Neural progenitor cell (in vitro differentiated cells): Measurements from ENCODE around the gene ANO7. TPM values are rescaled to one million over a fixed set of nuclear protein-coding genes. Genes with fewer than 3 reads are reported as not detected.

Source experiments
- DNase-seq: peaks from one replicate; pipeline ENCODE4 v3.0.0-alpha.2; 2016; ENCODE audit warnings: low spot score
- H2AFZ ChIP-seq: fragments of 200-600 bp; sonication (generic); replicated peaks from 2 replicates; pipeline ENCODE4 v1.6.1; 2016; ENCODE audit warnings: antibody characterized with exemption
- H3F3A ChIP-seq: fragments of 200-600 bp; sonication (generic); 2 replicates; pipeline ENCODE4 v1.6.1; 2016; ENCODE audit warnings: antibody characterized with exemption, low read depth
- H3K27ac ChIP-seq: fragments of 200-600 bp; sonication (generic); 2 replicates; pipeline ENCODE4 v1.5.1; 2016; ENCODE audit warnings: mild to moderate bottlenecking
- H3K27me3 ChIP-seq: fragments of 200-600 bp; sonication (generic); 2 replicates; pipeline ENCODE4 v1.6.1; 2016; ENCODE audit warnings: mild to moderate bottlenecking, moderate library complexity
- H3K36me3 ChIP-seq: fragments of 200-600 bp; sonication (generic); 2 replicates; pipeline ENCODE4 v1.5.1; 2016
- H3K4me1 ChIP-seq: fragments of 200-600 bp; sonication (generic); 2 replicates; pipeline ENCODE4 v1.6.1; 2016; ENCODE audit warnings: mixed run types
- H3K4me2 ChIP-seq: fragments of 200-600 bp; sonication (generic); 2 replicates; pipeline ENCODE4 v1.6.1; 2016
- H3K4me3 ChIP-seq: fragments of 200-600 bp; sonication (generic); 2 replicates; pipeline ENCODE4 v1.5.1; 2016
- H3K79me2 ChIP-seq: fragments of 200-600 bp; sonication (generic); 2 replicates; pipeline ENCODE4 v1.6.1; 2016; ENCODE audit warnings: low read depth
- H3K9ac ChIP-seq: fragments of 200-600 bp; sonication (generic); 2 replicates; pipeline ENCODE4 v1.6.1; 2016
- H3K9me3 ChIP-seq: fragments of 200-600 bp; sonication (generic); 2 replicates; pipeline ENCODE4 v1.5.1; 2016; ENCODE audit warnings: low read depth
- H4K20me1 ChIP-seq: fragments of 200-600 bp; sonication (generic); 2 replicates; pipeline ENCODE4 v1.6.1; 2016; ENCODE audit warnings: low read depth
- H3K27ac Mint-ChIP-seq: 3 replicates; pipeline ENCODE4 v1.8.0; 2021; ENCODE audit warnings: mixed read lengths
- H3K27me3 Mint-ChIP-seq: 2 replicates; pipeline ENCODE4 v1.8.0; 2022; ENCODE audit warnings: low read depth, mild to moderate bottlenecking, inconsistent platforms, moderate library complexity, mixed read lengths; ENCODE audit not compliant: insufficient read depth
- H3K36me3 Mint-ChIP-seq: 3 replicates; pipeline ENCODE4 v1.8.0; 2021; ENCODE audit warnings: mixed read lengths
- H3K4me1 Mint-ChIP-seq: 3 replicates; pipeline ENCODE4 v1.8.0; 2021; ENCODE audit warnings: mixed read lengths
- H3K4me3 Mint-ChIP-seq: 3 replicates; pipeline ENCODE4 v1.8.0; 2021; ENCODE audit warnings: mild to moderate bottlenecking, moderate library complexity, mixed read lengths
- H3K9me3 Mint-ChIP-seq: 3 replicates; pipeline ENCODE4 v1.8.0; 2020; ENCODE audit warnings: mixed read lengths
- EZH2 ChIP-seq: fragments of 200-600 bp; sonication (generic); IDR thresholded peaks from 2 replicates; pipeline ENCODE4 v1.6.1; 2017; ENCODE audit warnings: antibody characterized with exemption, mild to moderate bottlenecking, moderate library complexity
- EZH2phosphoT487 ChIP-seq: fragments of 200-600 bp; sonication (generic); IDR thresholded peaks from 2 replicates; pipeline ENCODE4 v1.6.1; 2017; ENCODE audit warnings: antibody characterized with exemption
- total RNA-seq: library from RNA; depleted of rRNA; stranded (reverse); fragments of >200 nt; gene quantifications from 2 replicates; pipeline ENCODE4 v1.2.3, GENCODE V29; 2015; ENCODE audit warnings: low replicate concordance
- TF ChIP-seq, protein P1 (sequence below): fragments of 200-600 bp; sonication (generic); IDR thresholded peaks from 2 replicates; pipeline ENCODE4 v1.5.1; 2017; ENCODE audit warnings: antibody characterized with exemption, mild to moderate bottlenecking

The ANO7 gene
- total RNA-seq, 1 donor from 2014 or later, result not detected

DNA sequence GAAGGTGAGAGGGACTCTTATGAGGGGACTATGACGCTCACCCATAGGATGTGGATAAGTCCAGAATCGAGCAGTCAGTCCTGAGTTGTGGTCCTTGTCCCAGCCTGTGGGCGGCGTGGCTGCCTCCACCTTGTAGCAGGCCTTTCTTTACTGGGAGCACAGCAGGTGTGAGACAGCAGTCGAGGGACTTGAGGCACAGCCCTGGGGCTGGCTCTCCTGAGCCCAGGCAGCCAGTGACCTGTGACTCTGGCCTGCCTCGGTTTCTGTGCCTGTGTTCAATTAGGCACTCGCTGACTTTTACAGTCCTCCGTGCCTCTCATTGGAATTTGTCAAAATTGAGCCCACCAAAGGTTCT is 30.0 kb upstream of the ANO7 start:
- Histone ChIP-seq H3K4me1 (no peaks in the 10 kb centered on the region), H3F3A (no peaks in the 10 kb centered on the region), H3K9me3 (no peaks in the 10 kb centered on the region), H3K4me3 (no peak overlapping the region), H3K4me2 (no peak overlapping the region), H4K20me1 (no peaks in the 10 kb centered on the region), H2AFZ (no peak overlapping the region), H3K9ac (no peak overlapping the region), H3K36me3 (no peaks in the 10 kb centered on the region), H3K27me3 (no peaks in the 10 kb centered on the region), H3K79me2 (no peaks in the 10 kb centered on the region), H3K27ac (no peak overlapping the region)
- Mint-ChIP-seq H3K4me1 (peaks cover 11% of the 10 kb centered on the region), H3K36me3 (peaks cover 6% of the 10 kb centered on the region), H3K4me3 (no peak overlapping the region), H3K9me3 (no peaks in the 10 kb centered on the region), H3K27ac (no peak overlapping the region), H3K27me3 (no peaks in the 10 kb centered on the region)
- TF ChIP-seq EZH2, result no peak
- TF ChIP-seq, protein P1, sequence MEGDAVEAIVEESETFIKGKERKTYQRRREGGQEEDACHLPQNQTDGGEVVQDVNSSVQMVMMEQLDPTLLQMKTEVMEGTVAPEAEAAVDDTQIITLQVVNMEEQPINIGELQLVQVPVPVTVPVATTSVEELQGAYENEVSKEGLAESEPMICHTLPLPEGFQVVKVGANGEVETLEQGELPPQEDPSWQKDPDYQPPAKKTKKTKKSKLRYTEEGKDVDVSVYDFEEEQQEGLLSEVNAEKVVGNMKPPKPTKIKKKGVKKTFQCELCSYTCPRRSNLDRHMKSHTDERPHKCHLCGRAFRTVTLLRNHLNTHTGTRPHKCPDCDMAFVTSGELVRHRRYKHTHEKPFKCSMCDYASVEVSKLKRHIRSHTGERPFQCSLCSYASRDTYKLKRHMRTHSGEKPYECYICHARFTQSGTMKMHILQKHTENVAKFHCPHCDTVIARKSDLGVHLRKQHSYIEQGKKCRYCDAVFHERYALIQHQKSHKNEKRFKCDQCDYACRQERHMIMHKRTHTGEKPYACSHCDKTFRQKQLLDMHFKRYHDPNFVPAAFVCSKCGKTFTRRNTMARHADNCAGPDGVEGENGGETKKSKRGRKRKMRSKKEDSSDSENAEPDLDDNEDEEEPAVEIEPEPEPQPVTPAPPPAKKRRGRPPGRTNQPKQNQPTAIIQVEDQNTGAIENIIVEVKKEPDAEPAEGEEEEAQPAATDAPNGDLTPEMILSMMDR, result no peak
- TF ChIP-seq EZH2phosphoT487, result no peak
- no peak for DNase-seq

DNA sequence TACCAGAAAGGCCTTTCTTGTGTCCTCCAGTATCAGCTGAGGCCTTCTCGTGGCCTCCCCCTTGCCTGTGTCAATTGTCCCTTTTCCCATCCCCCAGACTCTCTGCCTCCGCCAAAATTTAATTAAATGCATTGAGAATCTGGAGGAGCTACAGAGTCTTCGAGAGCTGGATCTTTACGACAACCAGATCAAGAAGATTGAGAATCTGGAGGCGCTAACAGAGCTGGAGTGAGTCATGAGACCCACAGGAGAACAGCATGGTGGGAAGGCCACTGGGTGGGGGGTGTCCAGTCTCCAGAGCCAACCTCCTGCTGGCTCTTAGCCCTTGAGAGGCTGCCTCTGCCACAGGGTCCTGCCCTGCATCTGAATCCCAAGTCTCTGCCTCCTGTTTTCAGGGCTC is 29.4 kb upstream of the ANO7 start:
- Histone ChIP-seq H3F3A (no peaks in the 10 kb centered on the region), H3K27ac (no peak overlapping the region), H3K4me1 (no peaks in the 10 kb centered on the region), H3K9me3 (no peaks in the 10 kb centered on the region), H4K20me1 (no peaks in the 10 kb centered on the region), H3K9ac (no peak overlapping the region), H2AFZ (no peak overlapping the region), H3K4me3 (no peak overlapping the region), H3K79me2 (no peaks in the 10 kb centered on the region), H3K4me2 (no peak overlapping the region), H3K27me3 (no peaks in the 10 kb centered on the region), H3K36me3 (no peaks in the 10 kb centered on the region)
- Mint-ChIP-seq H3K27ac (no peak overlapping the region), H3K4me1 (peaks cover 11% of the 10 kb centered on the region), H3K4me3 (no peak overlapping the region), H3K36me3 (peaks cover 6% of the 10 kb centered on the region), H3K9me3 (no peaks in the 10 kb centered on the region), H3K27me3 (no peaks in the 10 kb centered on the region)
- DNase-seq, result no peak
- TF ChIP-seq EZH2phosphoT487, result no peak
- TF ChIP-seq, protein P1, result no peak

DNA sequence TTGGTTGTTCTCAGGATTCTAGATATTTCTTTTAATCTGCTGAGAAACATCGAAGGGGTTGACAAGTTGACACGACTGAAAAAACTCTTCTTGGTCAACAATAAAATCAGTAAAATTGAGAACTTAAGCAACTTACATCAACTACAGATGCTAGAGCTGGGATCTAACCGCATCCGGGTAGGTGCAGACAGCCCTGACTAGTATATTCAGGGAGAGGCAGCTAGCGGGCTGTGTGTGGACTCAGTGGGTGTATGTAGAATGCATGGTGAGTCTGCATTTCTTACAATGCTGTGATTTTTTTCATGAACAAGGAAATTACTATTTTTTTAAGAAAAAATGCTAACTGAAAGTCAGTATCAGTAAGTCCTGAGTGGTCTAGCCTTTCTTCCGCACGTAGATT is 28.2 kb upstream of the ANO7 start:
- H3K79me2 ChIP-seq, result no peaks in the 10 kb centered on the region
- no peak for TF ChIP-seq EZH2
- TF ChIP-seq, protein P1, result no peak
- no peak for TF ChIP-seq EZH2phosphoT487
- no peak overlapping the region for H3K27ac ChIP-seq
- no peaks in the 10 kb centered on the region for H3F3A ChIP-seq
- DNase-seq, result no peak
- H3K9ac ChIP-seq, result no peak overlapping the region
- Mint-ChIP-seq H3K4me1 (peaks cover 11% of the 10 kb centered on the region), H3K27me3 (no peaks in the 10 kb centered on the region), H3K27ac (no peak overlapping the region), H3K36me3 (peaks cover 8% of the 10 kb centered on the region), H3K4me3 (no peak overlapping the region), H3K9me3 (no peaks in the 10 kb centered on the region)
- no peaks in the 10 kb centered on the region for H3K27me3 ChIP-seq
- no peak overlapping the region for H3K4me3 ChIP-seq
- no peak overlapping the region for H2AFZ ChIP-seq
- H3K4me2 ChIP-seq, result no peak overlapping the region
- H4K20me1 ChIP-seq, result no peaks in the 10 kb centered on the region
- no peaks in the 10 kb centered on the region for H3K9me3 ChIP-seq
- H3K36me3 ChIP-seq, result no peaks in the 10 kb centered on the region
- no peaks in the 10 kb centered on the region for H3K4me1 ChIP-seq
